RCC 7860 (cell line): Measurements from ENCODE around the gene OPTC.

ENCODE experiments used
- DNase-seq: peaks from one replicate; pipeline ENCODE4 v3.0.0-alpha.2; 2015; ENCODE audit warnings: low spot score
- FAIRE-seq: peaks from 2 replicates; lab custom pipeline; 2012; peaks lifted over from hg19 to GRCh38; lab: Jason Lieb, UNC

Gene OPTC

GRCh38 chr1:203528976-203529835, 35.3 kb downstream of the OPTC start:
- no peak for FAIRE-seq
- no peak for DNase-seq

- FAIRE-seq = no peak
- DNase-seq = no peak
Observed at GRCh38 chr1:203531063-203531462, 37.1 kb downstream of the OPTC start.

- FAIRE-seq (no peak), DNase-seq (no peak)
Observed at GRCh38 chr1:203534012-203534411, 40.1 kb downstream of the OPTC start.

- DNase-seq = peak; percentile 96
Observed at GRCh38 chr1:203534526-203534925, 40.6 kb downstream of the OPTC start.

GRCh38 chr1:203536575-203536974, 42.6 kb downstream of the OPTC start:
- no peak for FAIRE-seq
- no peak for DNase-seq

More at GRCh38 chr1:203534526-203534925, 40.6 kb downstream of the OPTC start:
- FAIRE-seq = peak; percentile 94

- FAIRE-seq (no peak), DNase-seq (peak; percentile 49)
Observed at GRCh38 chr1:203536980-203537455, 43.1 kb downstream of the OPTC start.

GRCh38 chr1:203537806-203538464, 44.0 kb downstream of the OPTC start:
- FAIRE-seq (no peak), DNase-seq (no peak)

- no peak for DNase-seq
- no peak for FAIRE-seq
Observed at GRCh38 chr1:203538726-203539125, 44.8 kb downstream of the OPTC start.

- FAIRE-seq = no peak
Observed at GRCh38 chr1:203539831-203540546, 46.0 kb downstream of the OPTC start.

GRCh38 chr1:203544485-203544884, 50.5 kb downstream of the OPTC start:
- FAIRE-seq (no peak), DNase-seq (no peak)

More at GRCh38 chr1:203539831-203540546, 46.0 kb downstream of the OPTC start:
- DNase-seq = no peak

- DNase-seq = no peak
- no peak for FAIRE-seq
Observed at GRCh38 chr1:203544978-203545816, 51.2 kb downstream of the OPTC start.

GRCh38 chr1:203546274-203546673, 52.3 kb downstream of the OPTC start:
- FAIRE-seq = no peak
- DNase-seq = no peak

- no peak for FAIRE-seq
Observed at GRCh38 chr1:203547147-203547546, 53.2 kb downstream of the OPTC start.

GRCh38 chr1:203547771-203548421, 53.9 kb downstream of the OPTC start:
- FAIRE-seq (no peak), DNase-seq (no peak)

More at GRCh38 chr1:203547147-203547546, 53.2 kb downstream of the OPTC start:
- no peak for DNase-seq

- FAIRE-seq = no peak
- no peak for DNase-seq
Observed at GRCh38 chr1:203548892-203549291, 54.9 kb downstream of the OPTC start.

- DNase-seq = no peak
- FAIRE-seq = no peak
Observed at GRCh38 chr1:203549309-203549708, 55.4 kb downstream of the OPTC start.

- FAIRE-seq = no peak
Observed at GRCh38 chr1:203550846-203551245, 56.9 kb downstream of the OPTC start.

GRCh38 chr1:203551550-203551949, 57.6 kb downstream of the OPTC start:
- FAIRE-seq = no peak
- DNase-seq = peak; percentile 35

More at GRCh38 chr1:203550846-203551245, 56.9 kb downstream of the OPTC start:
- no peak for DNase-seq

- no peak for DNase-seq
- no peak for FAIRE-seq
Observed at GRCh38 chr1:203553496-203553895, 59.5 kb downstream of the OPTC start.

GRCh38 chr1:203554071-203554470, 60.1 kb downstream of the OPTC start:
- DNase-seq (no peak), FAIRE-seq (no peak)
